Naive thymus-derived CD8-positive, alpha-beta T cell (primary cell): Measurements from ENCODE around the gene NPTN. TPM values are rescaled to one million over a fixed set of nuclear protein-coding genes. Genes with fewer than 3 reads are reported as not detected.
"Not testable (repeated sequence)": the region's sequence is repeated elsewhere in the genome, so short reads cannot be mapped to it uniquely, and the experiment has no call there.

ENCODE experiments used
- ATAC-seq, 2 donors: fragments of 150-1000 bp; cut with Tn5 transposase in 1 of 2; sonication (Bioruptor Pico), chemical (Tn5 transposase) in 1 of 2; 1 replicate in 1 of 2; 2 replicates in 1 of 2; pipeline ENCODE4 v1.10.0; 2021; ENCODE audit warnings: mild to moderate bottlenecking in 2 of 2, moderate library complexity in 2 of 2
- POLR2A ChIA-PET: fragments of 350-600 bp; sonication (Branson Sonifier 250); formaldehyde crosslinking; loops from one replicate; lab custom pipeline; 2021; ENCODE audit warnings: antibody characterized with exemption; lab: Charles Lee
- DNase-seq, 10 donors: peaks; one replicate each; pipeline versions ENCODE4 v3.0.0 to v3.0.0-alpha.2; 2020 to 2022
- H3K27ac Mint-ChIP-seq, 10 donors: one replicate each; pipeline ENCODE4 v1.8.0; 2020 to 2022; ENCODE audit warnings: mild to moderate bottlenecking in 10 of 10, mixed read lengths in 10 of 10, moderate library complexity in 4 of 10, inconsistent platforms in 1 of 10
- H3K27me3 Mint-ChIP-seq, 5 donors: one replicate each; pipeline ENCODE4 v1.8.0; 2021 to 2022; ENCODE audit warnings: mixed read lengths in 5 of 5
- H3K36me3 Mint-ChIP-seq, 3 donors: one replicate each; pipeline ENCODE4 v1.8.0; 2020 to 2022; ENCODE audit warnings: mixed read lengths in 3 of 3, mild to moderate bottlenecking in 2 of 3, inconsistent platforms in 1 of 3
- H3K4me1 Mint-ChIP-seq, 4 donors: one replicate each; pipeline ENCODE4 v1.8.0; 2021 to 2022; ENCODE audit warnings: mixed read lengths in 4 of 4
- H3K4me3 Mint-ChIP-seq, 10 donors: one replicate each; pipeline ENCODE4 v1.8.0; 2020 to 2022; ENCODE audit warnings: mild to moderate bottlenecking in 10 of 10, mixed read lengths in 10 of 10, moderate library complexity in 6 of 10, inconsistent platforms in 1 of 10
- H3K9me3 Mint-ChIP-seq, 9 donors: one replicate each; pipeline ENCODE4 v1.8.0; 2020 to 2022; ENCODE audit warnings: mixed read lengths in 9 of 9, mild to moderate bottlenecking in 3 of 9, inconsistent platforms in 1 of 9, moderate library complexity in 1 of 9
- polyA plus RNA-seq, 3 donors: library from polyadenylated mRNA; unstranded; fragments of 300-500 nt; fragmentation: Illumina TruSeq; gene quantifications; one replicate each; pipeline ENCODE4 v1.2.3, GENCODE V29; 2021
- total RNA-seq, 8 experiments: library from RNA in 2 of 8; stranded (reverse) in 2 of 8; gene quantifications; one replicate each; pipeline ENCODE4 v1.2.3 and lab custom pipeline; 2021 to 2026

NPTN gene
- total and polyA plus RNA-seq, 5 experiments from 2014 or later = 27.9 to 37.8 (median 36.6) TPM

DNA sequence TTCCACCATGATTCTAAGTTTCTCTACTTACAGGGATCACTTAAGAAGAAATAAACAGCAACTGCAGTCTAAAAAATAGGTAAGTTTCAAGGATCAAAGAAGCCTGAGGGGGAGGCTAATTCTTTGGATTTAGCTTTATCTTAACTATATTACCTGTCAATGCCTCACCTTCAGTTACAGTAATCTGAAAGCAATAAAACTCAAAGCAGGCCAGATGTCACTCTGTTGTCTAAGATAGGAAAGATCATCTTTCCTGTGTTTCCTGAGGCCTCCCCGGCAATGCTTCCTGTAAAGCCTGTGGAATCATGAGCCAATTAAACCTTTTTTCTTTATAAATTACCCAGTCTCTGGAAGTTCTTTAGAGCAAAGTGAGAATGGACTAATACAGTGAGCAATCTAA is 60.2 kb downstream of the NPTN start:
- no peaks in the 10 kb centered on the region for H3K9me3 Mint-ChIP-seq
- H3K4me1 Mint-ChIP-seq = peaks cover 0 to 5% (median 0%) of the 10 kb centered on the region in 4 donors
- H3K27me3 Mint-ChIP-seq = no peaks in the 10 kb centered on the region
- POLR2A ChIA-PET = no interaction called here
- peaks cover 11 to 87% (median 20%) of the 10 kb centered on the region in 3 donors for H3K36me3 Mint-ChIP-seq
- DNase-seq (no peak), ATAC-seq (no peak)
- H3K4me3 Mint-ChIP-seq = no peak overlapping the region
- peak overlapping the region in 1 of 10 donors; percentile 4 for H3K27ac Mint-ChIP-seq

DNA sequence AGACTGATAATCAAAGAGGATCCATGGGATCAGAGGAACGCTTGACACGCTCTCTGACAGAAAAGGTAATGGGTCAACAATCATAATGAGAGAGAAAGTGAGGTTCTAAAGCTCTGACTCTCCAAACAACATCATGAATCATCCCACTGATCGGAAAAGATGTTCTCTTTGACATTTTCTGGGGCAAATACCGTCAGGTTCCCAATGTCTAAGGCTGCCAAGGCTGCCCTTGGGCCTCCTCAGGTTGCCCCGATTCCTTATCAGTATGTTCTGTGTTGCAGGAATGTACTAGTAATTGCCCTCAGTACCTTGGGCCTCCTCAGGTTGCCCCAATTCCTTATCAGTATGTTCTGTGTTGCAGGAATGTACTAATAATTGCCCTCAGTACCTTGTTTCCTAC is 60.9 kb downstream of the NPTN start:
- DNase-seq (no peak), ATAC-seq (no peak)
- H3K4me3 Mint-ChIP-seq = no peak overlapping the region
- no peaks in the 10 kb centered on the region for H3K27me3 Mint-ChIP-seq
- peaks cover 0 to 5% (median 0%) of the 10 kb centered on the region in 4 donors for H3K4me1 Mint-ChIP-seq
- POLR2A ChIA-PET = no interaction called here
- H3K36me3 Mint-ChIP-seq = peaks cover 11 to 87% (median 24%) of the 10 kb centered on the region in 3 donors
- H3K9me3 Mint-ChIP-seq = no peaks in the 10 kb centered on the region
- peak overlapping the region in 1 of 10 donors; percentile 4 for H3K27ac Mint-ChIP-seq

DNA sequence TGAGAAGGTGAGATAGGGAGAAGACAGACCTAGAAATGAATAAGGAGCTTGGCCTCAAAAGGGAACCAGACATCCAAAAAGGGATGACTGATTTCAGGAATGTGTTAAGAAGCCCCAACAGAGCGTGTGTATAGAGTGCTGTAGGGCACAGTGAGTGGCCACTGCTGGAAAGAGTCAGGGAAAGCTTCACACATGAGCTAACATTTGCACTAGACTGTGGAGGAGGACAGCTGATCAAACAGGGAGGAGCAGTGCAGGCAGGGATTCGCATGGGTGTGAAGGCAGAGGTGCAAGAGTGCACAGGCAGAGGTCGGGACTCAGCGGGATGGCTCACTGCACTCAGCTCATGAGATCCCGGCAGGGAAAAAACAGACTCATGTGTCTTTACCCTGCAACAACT is 61.8 kb downstream of the NPTN start:
- POLR2A ChIA-PET = no interaction called here
- DNase-seq (no peak), ATAC-seq (no peak)
- H3K9me3 Mint-ChIP-seq = no peaks in the 10 kb centered on the region
- H3K4me1 Mint-ChIP-seq = peaks cover 0 to 5% (median 0%) of the 10 kb centered on the region in 4 donors
- H3K36me3 Mint-ChIP-seq = peaks cover 11 to 92% (median 27%) of the 10 kb centered on the region in 3 donors
- H3K27ac Mint-ChIP-seq = peak overlapping the region in 1 of 10 donors; percentile 47
- no peaks in the 10 kb centered on the region for H3K27me3 Mint-ChIP-seq
- no peak overlapping the region for H3K4me3 Mint-ChIP-seq

DNA sequence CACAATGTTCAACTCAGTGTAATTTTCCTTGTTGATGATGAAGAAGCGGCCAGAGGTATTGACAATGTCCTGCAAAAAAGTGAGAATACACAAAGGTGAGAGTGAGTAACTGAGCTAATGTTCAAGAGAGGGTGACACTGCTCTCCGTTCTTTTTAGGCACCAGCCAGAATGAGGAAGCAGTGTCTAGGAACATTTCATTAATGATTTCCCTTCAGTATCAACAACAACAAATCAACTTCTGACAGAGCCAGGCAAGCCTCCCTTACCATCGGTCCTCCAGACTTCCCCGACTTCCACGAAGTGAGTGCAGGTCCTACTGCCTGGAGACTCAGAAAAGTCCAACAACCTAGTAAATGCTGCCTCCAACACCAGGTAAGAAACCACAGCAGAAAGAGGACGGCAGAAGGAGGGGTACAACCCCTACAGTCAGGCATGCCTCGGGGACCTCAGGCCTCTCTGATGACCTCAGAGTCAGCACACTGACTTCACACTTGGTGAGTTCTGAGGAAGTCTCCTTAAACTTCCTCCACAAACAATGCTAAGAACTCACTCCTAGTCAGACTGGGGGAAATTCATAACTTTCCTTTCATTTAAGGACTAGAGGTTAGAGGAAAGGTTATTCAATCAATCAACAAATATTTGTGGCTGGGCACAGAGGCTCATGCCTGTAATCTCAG is 62.7 kb downstream of the NPTN start:
- Mint-ChIP-seq H3K27ac (peak overlapping the region in 2 of 10 donors; percentile 19 to 21), H3K4me1 (peaks cover 0 to 5% (median 0%) of the 10 kb centered on the region in 4 donors), H3K36me3 (peaks cover 11 to 91% (median 24%) of the 10 kb centered on the region in 3 donors), H3K9me3 (no peaks in the 10 kb centered on the region), H3K27me3 (no peaks in the 10 kb centered on the region), H3K4me3 (no peak overlapping the region)
- DNase-seq (no peak), ATAC-seq (no peak)
- POLR2A ChIA-PET = no interaction called here

DNA sequence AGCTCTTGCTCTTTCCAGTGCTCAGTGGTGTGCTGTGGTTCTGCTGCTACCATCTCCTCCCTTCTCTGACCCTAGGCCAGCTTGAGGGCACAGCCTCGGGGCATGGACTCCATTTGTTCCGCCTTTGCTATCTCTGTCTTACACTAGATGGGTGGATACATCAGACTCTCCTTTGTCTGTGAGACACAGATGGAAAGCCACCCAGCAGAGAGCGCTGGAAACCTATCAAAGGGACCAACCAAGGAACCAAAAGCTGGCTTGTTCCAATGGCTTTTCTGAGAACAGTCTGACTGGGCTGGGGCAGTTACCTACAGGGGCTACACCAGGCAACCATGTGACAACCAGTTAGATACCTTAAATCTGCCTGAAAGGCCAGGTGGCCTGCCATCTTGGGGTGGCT is 63.8 kb downstream of the NPTN start:
- no peaks in the 10 kb centered on the region for H3K9me3 Mint-ChIP-seq
- no peaks in the 10 kb centered on the region for H3K27me3 Mint-ChIP-seq
- DNase-seq = no peak
- H3K36me3 Mint-ChIP-seq = peaks cover 11 to 93% (median 24%) of the 10 kb centered on the region in 3 donors
- POLR2A ChIA-PET = no interaction called here
- ATAC-seq = no peak
- H3K4me1 Mint-ChIP-seq = peaks cover 0 to 10% (median 0%) of the 10 kb centered on the region in 4 donors
- H3K27ac Mint-ChIP-seq = no peak overlapping the region
- no peak overlapping the region for H3K4me3 Mint-ChIP-seq

DNA sequence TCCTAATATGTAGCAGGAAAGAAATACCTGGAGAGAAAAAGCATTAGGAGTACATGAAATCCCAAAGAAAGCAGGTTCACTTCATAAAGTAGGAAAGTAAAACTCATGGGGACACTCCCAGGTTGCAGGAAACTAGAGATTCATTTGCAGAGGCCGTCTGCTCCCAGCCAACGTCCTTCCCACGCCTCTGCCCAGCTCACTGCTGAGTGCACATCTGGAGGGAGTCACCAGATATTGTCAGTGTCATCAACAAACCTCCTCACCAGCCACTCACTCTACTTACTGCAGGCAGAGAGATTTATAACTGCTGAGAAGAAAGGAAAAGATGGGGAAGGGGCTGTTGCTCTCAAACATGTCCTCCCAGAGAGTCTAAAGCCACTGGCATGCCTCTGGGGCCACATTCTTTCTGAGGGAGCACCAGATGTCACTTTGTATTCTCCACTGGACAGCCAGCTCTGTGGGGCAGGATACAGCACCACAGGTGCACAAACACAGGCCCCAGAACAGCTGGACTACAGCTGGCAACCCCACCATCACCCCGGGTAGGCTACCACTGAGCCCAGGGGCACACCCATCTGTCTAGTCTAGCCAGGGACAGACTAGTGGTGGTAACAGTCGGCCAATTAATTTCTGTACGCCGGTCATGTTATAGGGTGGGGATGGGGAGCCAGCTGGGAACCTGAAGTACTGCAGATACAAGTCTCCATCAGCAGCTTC is 64.5 kb downstream of the NPTN start:
- Mint-ChIP-seq H3K9me3 (no peaks in the 10 kb centered on the region), H3K4me1 (peaks cover 0 to 9% (median 0%) of the 10 kb centered on the region in 4 donors), H3K27ac (peak overlapping the region in 1 of 10 donors; percentile 71), H3K27me3 (no peaks in the 10 kb centered on the region), H3K36me3 (peaks cover 11 to 93% (median 21%) of the 10 kb centered on the region in 3 donors), H3K4me3 (no peak overlapping the region)
- DNase-seq = no peak
- POLR2A ChIA-PET = no interaction called here
- no peak for ATAC-seq

DNA sequence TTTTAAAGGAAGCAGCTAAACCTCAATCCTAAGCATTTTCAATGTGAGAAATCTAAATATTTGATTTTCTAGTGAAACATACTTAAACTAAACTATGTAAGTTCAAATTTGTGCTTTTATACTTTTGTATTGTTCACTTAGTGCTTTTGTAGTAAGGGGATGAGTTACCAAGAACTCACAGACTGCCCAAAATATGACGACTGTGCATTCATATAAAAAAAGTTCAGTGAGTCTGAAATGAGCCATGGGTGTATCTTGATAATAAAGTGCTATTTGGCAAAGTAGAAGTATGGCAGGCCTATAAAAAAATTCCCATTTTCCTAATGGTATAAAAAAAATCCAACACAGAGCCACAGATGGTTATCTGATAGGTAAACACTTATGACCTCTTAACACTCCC is 66.2 kb downstream of the NPTN start:
- Mint-ChIP-seq H3K4me3 (no peak overlapping the region), H3K27ac (peak overlapping the region in 3 of 10 donors; percentile 1 to 20 (median 5)), H3K36me3 (peaks cover 8 to 92% (median 20%) of the 10 kb centered on the region in 3 donors), H3K27me3 (no peaks in the 10 kb centered on the region), H3K4me1 (peaks cover 0 to 9% (median 0%) of the 10 kb centered on the region in 4 donors), H3K9me3 (no peaks in the 10 kb centered on the region)
- POLR2A ChIA-PET = no interaction called here
- DNase-seq (no peak), ATAC-seq (no peak)

DNA sequence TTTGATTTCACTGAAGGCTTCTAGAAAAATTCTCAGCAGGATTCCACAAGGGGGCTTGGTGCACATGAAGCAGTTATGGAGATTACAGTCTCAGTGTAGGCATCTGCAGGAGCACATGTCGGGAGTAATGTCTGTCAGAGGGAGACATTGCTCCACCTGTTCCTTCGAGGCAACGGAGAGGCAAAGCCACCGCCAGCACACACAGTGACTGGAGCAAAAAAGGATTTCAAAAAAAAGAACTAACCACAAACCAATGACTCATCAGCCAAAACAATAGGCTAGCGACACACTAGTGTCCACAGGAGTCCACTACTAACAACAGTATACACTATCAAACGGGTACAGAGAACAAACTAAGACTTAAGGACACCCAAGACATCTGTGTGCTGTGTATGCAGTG is 68.9 kb downstream of the NPTN start:
- Mint-ChIP-seq H3K4me3 (no peak overlapping the region), H3K27ac (peak overlapping the region in 4 of 10 donors; percentile 17 to 66 (median 44)), H3K27me3 (no peaks in the 10 kb centered on the region), H3K36me3 (peaks cover 0 to 83% (median 11%) of the 10 kb centered on the region in 3 donors), H3K4me1 (peaks cover 0 to 5% (median 0%) of the 10 kb centered on the region in 4 donors), H3K9me3 (no peaks in the 10 kb centered on the region)
- no peak for DNase-seq
- POLR2A ChIA-PET = no interaction called here
- no peak for ATAC-seq

DNA sequence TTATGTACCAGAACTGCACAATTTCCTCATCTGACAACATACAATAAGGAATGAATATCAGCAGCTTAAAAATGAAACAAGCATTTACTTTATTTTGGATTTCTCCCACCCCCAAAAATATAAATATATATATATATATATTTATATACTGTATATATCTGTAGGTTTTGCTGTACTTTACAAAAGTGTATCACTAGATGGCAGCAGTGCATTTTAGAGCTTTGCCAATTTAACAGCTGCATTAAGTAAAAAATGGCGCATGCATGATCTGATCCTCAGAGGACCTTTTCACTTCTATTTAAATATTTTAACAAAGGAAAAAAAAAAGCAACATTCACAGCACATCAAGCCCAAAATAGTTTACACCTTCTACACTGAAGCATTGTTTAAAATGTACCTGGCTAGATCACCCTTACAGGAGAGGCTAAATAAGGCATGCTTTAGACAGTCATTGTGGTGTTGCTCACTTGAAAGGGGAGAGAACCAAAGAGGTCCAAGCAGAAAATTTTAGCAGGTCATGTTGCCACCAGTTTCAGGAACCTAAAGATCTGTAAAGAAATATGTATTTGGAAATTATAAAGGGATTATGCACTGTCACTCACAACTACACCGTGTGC is 72.6 kb downstream of the NPTN start:
- peaks cover 0 to 82% (median 15%) of the 10 kb centered on the region in 3 donors for H3K36me3 Mint-ChIP-seq
- no peaks in the 10 kb centered on the region for H3K27me3 Mint-ChIP-seq
- peaks cover 0 to 5% (median 0%) of the 10 kb centered on the region in 4 donors for H3K4me1 Mint-ChIP-seq
- no peak overlapping the region for H3K4me3 Mint-ChIP-seq
- ATAC-seq (peak; percentile 45 to 56), DNase-seq (peak in 5 of 10 donors; percentile 13 to 40 (median 22))
- no peaks in the 10 kb centered on the region for H3K9me3 Mint-ChIP-seq
- no peak overlapping the region for H3K27ac Mint-ChIP-seq
- POLR2A ChIA-PET = no interaction called here

DNA sequence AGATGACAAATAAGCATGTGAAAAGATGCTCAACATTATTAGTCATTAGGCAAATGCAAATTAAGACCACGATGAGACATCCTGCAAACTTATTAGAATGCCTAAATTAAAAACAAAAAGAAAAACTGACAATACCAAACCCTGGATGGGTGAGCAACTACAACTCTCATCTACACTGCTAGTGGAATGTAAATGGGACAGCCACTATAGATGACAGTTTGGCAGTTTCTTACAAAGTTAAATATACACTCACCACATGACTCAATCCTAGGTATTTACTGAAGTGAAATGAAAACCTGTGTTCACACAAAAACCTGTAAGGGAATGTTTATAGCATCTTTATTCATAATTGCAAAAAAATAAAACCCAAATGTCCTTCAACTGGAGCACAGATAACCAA is 74.7 kb downstream of the NPTN start:
- no peak overlapping the region for H3K27ac Mint-ChIP-seq
- H3K4me1 Mint-ChIP-seq = no peaks in the 10 kb centered on the region
- peaks cover 0 to 64% (median 15%) of the 10 kb centered on the region in 3 donors for H3K36me3 Mint-ChIP-seq
- ATAC-seq (no peak), DNase-seq (no peak)
- POLR2A ChIA-PET = no interaction called here
- no peak overlapping the region for H3K4me3 Mint-ChIP-seq
- H3K27me3 Mint-ChIP-seq = no peaks in the 10 kb centered on the region
- no peaks in the 10 kb centered on the region for H3K9me3 Mint-ChIP-seq

DNA sequence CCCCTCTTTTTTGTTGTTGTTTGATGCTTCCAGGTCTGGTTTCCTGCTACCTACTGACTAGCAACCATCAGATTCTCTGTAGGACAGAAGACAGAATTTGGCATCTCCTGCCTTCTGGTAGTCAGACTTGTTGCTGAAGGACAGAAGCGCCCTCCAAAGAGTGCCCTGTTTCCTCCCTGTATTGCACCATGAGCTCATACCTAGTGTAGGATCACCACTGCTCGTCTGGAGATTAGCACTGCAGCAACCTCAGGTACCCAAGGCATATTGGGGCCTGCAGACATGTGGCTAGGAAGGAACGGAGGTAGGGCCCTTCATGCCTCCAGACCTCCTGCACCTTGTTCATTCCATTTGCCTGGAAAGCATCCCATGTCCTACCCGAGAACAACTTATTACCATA is 78.1 kb downstream of the NPTN start:
- ATAC-seq = no peak
- no peaks in the 10 kb centered on the region for H3K27me3 Mint-ChIP-seq
- H3K4me3 Mint-ChIP-seq = no peak overlapping the region
- H3K4me1 Mint-ChIP-seq = no peaks in the 10 kb centered on the region
- no peak for DNase-seq
- H3K27ac Mint-ChIP-seq = peak overlapping the region in 1 of 10 donors; percentile 11
- no peaks in the 10 kb centered on the region for H3K9me3 Mint-ChIP-seq
- H3K36me3 Mint-ChIP-seq = peaks cover 0 to 38% (median 12%) of the 10 kb centered on the region in 3 donors
- POLR2A ChIA-PET = no interaction called here

DNA sequence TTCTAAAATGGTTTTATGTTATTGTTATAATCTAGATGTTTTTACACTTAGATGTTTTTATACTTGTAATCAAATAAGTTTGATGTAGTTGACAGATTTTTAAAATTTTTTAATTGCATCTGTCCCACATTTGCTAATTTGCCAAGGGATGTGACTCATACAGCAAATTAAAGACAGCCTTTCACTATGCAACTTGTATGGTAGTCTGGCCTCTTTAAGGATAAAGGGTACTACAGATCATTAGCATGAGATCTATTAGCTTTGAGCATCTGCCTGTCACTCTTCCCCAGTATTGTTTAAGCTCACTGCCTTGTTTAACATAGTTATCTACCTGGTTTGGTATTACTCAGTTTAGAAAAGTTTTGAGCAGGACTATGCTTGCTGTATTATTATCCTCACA is 83.0 kb downstream of the NPTN start:
- no peak for ATAC-seq
- no peaks in the 10 kb centered on the region for H3K4me1 Mint-ChIP-seq
- H3K27me3 Mint-ChIP-seq = peaks cover 0 to 4% (median 2%) of the 10 kb centered on the region in 5 donors
- no peak for DNase-seq
- peaks cover 0 to 4% (median 1%) of the 10 kb centered on the region in 3 donors for H3K36me3 Mint-ChIP-seq
- H3K9me3 Mint-ChIP-seq = no peaks in the 10 kb centered on the region
- no peak overlapping the region for H3K27ac Mint-ChIP-seq
- POLR2A ChIA-PET = no interaction called here
- H3K4me3 Mint-ChIP-seq = no peak overlapping the region

DNA sequence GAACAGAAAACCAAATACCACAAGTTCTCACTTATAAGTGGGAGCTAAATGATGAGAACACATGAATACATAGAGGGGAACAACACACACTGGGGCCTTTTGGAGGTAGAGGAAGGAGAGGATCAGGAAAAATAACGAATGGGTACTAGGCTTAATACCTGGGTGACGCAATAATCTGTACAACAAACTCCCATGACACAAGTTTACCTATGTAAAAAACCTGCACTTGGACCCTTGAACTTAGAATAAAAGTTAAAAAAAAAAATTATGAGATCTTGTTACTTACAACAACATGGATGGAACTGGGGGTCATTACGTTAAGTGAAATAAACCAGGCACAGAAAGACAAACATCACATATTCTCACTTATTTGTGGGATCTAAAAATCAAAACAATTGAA is 84.3 kb downstream of the NPTN start:
- H3K36me3 Mint-ChIP-seq, H3K4me3 Mint-ChIP-seq, ATAC-seq, DNase-seq, POLR2A ChIA-PET, H3K27me3 Mint-ChIP-seq, H3K27ac Mint-ChIP-seq, H3K4me1 Mint-ChIP-seq, H3K9me3 Mint-ChIP-seq: not testable (repeated sequence)
